Naive thymus-derived CD8-positive, alpha-beta T cell (primary cell): ENCODE measurements around the gene ANKS1B. TPM values are rescaled to one million over a fixed set of nuclear protein-coding genes. Genes with fewer than 3 reads are reported as not detected.

ENCODE experiments used
- polyA plus RNA-seq, 3 donors: library from polyadenylated mRNA; unstranded; fragments of 300-500 nt; fragmentation: Illumina TruSeq; gene quantifications; one replicate each; pipeline ENCODE4 v1.2.3, GENCODE V29; 2021
- total RNA-seq, 8 experiments: library from RNA in 2 of 8; stranded (reverse) in 2 of 8; gene quantifications; one replicate each; pipeline ENCODE4 v1.2.3 and lab custom pipeline; 2021 to 2026

Gene ANKS1B
- total and polyA plus RNA-seq, 5 experiments from 2014 or later: not detected

Other genes with a start within 250 kb of the ANKS1B start
- 10 to 100 TPM; 18.5 to 22.4 TPM for gene BLTP3B, start 157.9 kb upstream of the ANKS1B start, total RNA-seq
- 10 to 100 TPM in 2 of 3 donors, 1 to 10 TPM in 1; 9.7 to 14.8 (median 12.1) TPM for gene BLTP3B, start 157.9 kb upstream of the ANKS1B start, polyA plus RNA-seq
- 10 to 100 TPM; 42.8 to 47.3 TPM for gene ACTR6, start 215.9 kb upstream of the ANKS1B start, total RNA-seq
- gene ACTR6, start 215.9 kb upstream of the ANKS1B start, polyA plus RNA-seq: 10 to 100 TPM; 37.4 to 46.7 (median 38.5) TPM